ENCODE results near the gene SLC10A3.
A peak's percentile ranks its signal among the peaks of the same experiment; 100 is the strongest.

- peak in 1 of 2 experiments; percentile 53; a peak in 1 of 3 replicates for TF ChIP-seq POLR2A (IDR thresholded peaks at IDR 0.05; ENCODE audit: control extremely low read depth in 1 of 2, low read depth in 2 of 2, low read length in 2 of 2)
- TF ChIP-seq RFX5 (IDR thresholded peaks at IDR 0.05; ENCODE audit: borderline replicate concordance, low read depth, low read length) = no peak
- no peak for TF ChIP-seq CTCF (IDR thresholded peaks at IDR 0.05; ENCODE audit: control extremely low read depth in 1 of 3, insufficient read depth in 1 of 3, low read depth in 1 of 3, low read length in 3 of 3)
- no peak for TF ChIP-seq EZH2 (IDR thresholded peaks at IDR 0.05; ENCODE audit: low read depth, low read length, severe bottlenecking)
- TF ChIP-seq TAF1 (IDR thresholded peaks at IDR 0.05; ENCODE audit: low read depth, low read length) = 0 out of 2 replicates have a peak, but pooled peaks have one; percentile 24
- peak; percentile 89 for TF ChIP-seq YY1 (IDR thresholded peaks at IDR 0.05; ENCODE audit: low read depth, low read length)
- no peak for TF ChIP-seq KDM5A (IDR thresholded peaks at IDR 0.05; ENCODE audit: low read length)
- peak; percentile 4; the same call in 1 of the 2 replicates for TF ChIP-seq POLR2AphosphoS5 (IDR thresholded peaks at IDR 0.05; ENCODE audit: low read depth, low read length)
- TF ChIP-seq RAD21 (IDR thresholded peaks at IDR 0.05 in 1 of 2, conservative IDR thresholded peaks at IDR 0.05 in 1 of 2; ENCODE audit: low read depth in 2 of 2, low read length in 2 of 2) = no peak
- no peak for TF ChIP-seq CREB1 (IDR thresholded peaks at IDR 0.05)
- no peak for TF ChIP-seq JUN (IDR thresholded peaks at IDR 0.05; ENCODE audit: low read depth, low read length)
These were observed 25.7 kb upstream of the SLC10A3 start, which contains the start of gene FAM3A for GRCh38 chrX:154515966-154516655.

Data from H1 (cell line).